ENCODE data around the gene EPG5. TPM values are rescaled to one million over a fixed set of nuclear protein-coding genes. Genes with fewer than 3 reads are reported as not detected.

The EPG5 gene
- total RNA-seq, 1 experiment from 2014 or later = 16.1 TPM

GRCh38 chr18:45821026-45821425, 146.1 kb downstream of the EPG5 start:
- H3K27me3 Mint-ChIP-seq (ENCODE audit: low read depth) = no peaks in the 10 kb centered on the region; the same call in none of the 2 replicates
- Histone ChIP-seq H4K91ac (ENCODE audit: insufficient read length, low read depth, low read length) (no peak overlapping the region), H3K23me2 (ENCODE audit: insufficient read length, low read depth, low read length, poor library complexity, severe bottlenecking) (no peaks in the 10 kb centered on the region), H2AFZ (ENCODE audit: low read length) (no peak overlapping the region), H2BK120ac (ENCODE audit: low read depth, low read length, poor library complexity, severe bottlenecking) (no peak overlapping the region), H3K9ac (ENCODE audit: extremely low read depth, insufficient read length, low read length) (no peak overlapping the region), H2BK20ac (ENCODE audit: low read depth, low read length, poor library complexity, severe bottlenecking) (no peak overlapping the region), H3K27me3 (ENCODE audit: insufficient read depth, low read length) (no peaks in the 10 kb centered on the region), H3K27ac (ENCODE audit: insufficient read length, low read depth, low read length) (no peak overlapping the region), H3K14ac (ENCODE audit: insufficient read depth, low read length) (no peak overlapping the region), H4K5ac (ENCODE audit: insufficient read length, low read depth, low read length) (no peak overlapping the region), H2BK12ac (ENCODE audit: insufficient read length, low read depth, low read length) (no peak overlapping the region), H2AK5ac (ENCODE audit: insufficient read length, low read length) (no peak overlapping the region), H3K79me2 (ENCODE audit: insufficient read depth, low read length) (no peaks in the 10 kb centered on the region), H3K18ac (ENCODE audit: insufficient read length, low read depth, low read length) (no peak overlapping the region), H4K20me1 (ENCODE audit: control insufficient read depth, insufficient read depth, insufficient read length) (no peaks in the 10 kb centered on the region), H3K79me1 (ENCODE audit: insufficient read depth, low read depth, low read length, poor library complexity, severe bottlenecking) (no peaks in the 10 kb centered on the region), H3K4me2 (ENCODE audit: insufficient read depth, insufficient read length, low read length) (no peak overlapping the region), H2BK15ac (ENCODE audit: low read depth, low read length) (no peak overlapping the region), H2BK5ac (ENCODE audit: insufficient read length, low read length) (no peak overlapping the region), H3K4me1 (ENCODE audit: insufficient read depth, low read length) (peaks cover 3% of the 10 kb centered on the region; the same call in 1 of the 2 replicates), H3K56ac (ENCODE audit: insufficient read length, low read depth, low read length) (no peak overlapping the region), H3K23ac (ENCODE audit: insufficient read length, low read depth, low read length) (no peak overlapping the region), H3K9me3 (ENCODE audit: control insufficient read depth, low read depth, low read length) (no peaks in the 10 kb centered on the region), H3K4ac (ENCODE audit: low read depth, low read length) (no peak overlapping the region), H3T11ph (ENCODE audit: low read length) (no peak overlapping the region), H4K8ac (replicated peaks; ENCODE audit: insufficient read length, low read depth, low read length) (no peak overlapping the region)
- no peak overlapping the region for H3K4me3 Mint-ChIP-seq
- H3K9me3 Mint-ChIP-seq = peaks cover 0 to 6% of the 10 kb centered on the region in 2 experiments; a peak in 2 of 5 replicates
- TF ChIP-seq CTCF (conservative IDR thresholded peaks at IDR 0.05) = no peak
- H3K36me3 Mint-ChIP-seq (ENCODE audit: insufficient read depth in 1 of 3, low read depth in 3 of 3) = no peaks in the 10 kb centered on the region
- peaks cover 12 to 17% of the 10 kb centered on the region in 2 experiments for H3K4me1 Mint-ChIP-seq
- WGBS (ENCODE audit: extremely low coverage, insufficient read length, low lambda C conversion rate) = no CpG with 5 or more reads among the region's 2 CpGs
- DNase-seq = no peak
- no peak overlapping the region for H3K27ac Mint-ChIP-seq
